ENCODE data around the gene ICA1L. TPM values are rescaled to one million over a fixed set of nuclear protein-coding genes. Genes with fewer than 3 reads are reported as not detected.
"Not testable (repeated sequence)": the region's sequence is repeated elsewhere in the genome, so short reads cannot be mapped to it uniquely, and the experiment has no call there.

ICA1L gene
- total and polyA plus RNA-seq, 2 experiments from 2014 or later = 8.3 to 17.3 TPM

GRCh38 chr2:202808754-202809153, 62.8 kb downstream of the ICA1L start:
- Histone ChIP-seq H3K27me3 (no peaks in the 10 kb centered on the region), H3K4me1 (ENCODE audit: low read depth) (no peaks in the 10 kb centered on the region)

GRCh38 chr2:202807431-202808138, 64.0 kb downstream of the ICA1L start:
- H3K9me3 ChIP-seq (ENCODE audit: low read depth); H3K4me1 ChIP-seq (ENCODE audit: low read depth); H3K4me3 ChIP-seq; H3K36me3 ChIP-seq; H3K27me3 ChIP-seq; H3K27ac ChIP-seq: not testable (repeated sequence)
- DNase-seq (ENCODE audit: low read depth in 1 of 2, low spot score in 1 of 2) = peak; percentile 6 to 88

More at GRCh38 chr2:202808754-202809153, 62.8 kb downstream of the ICA1L start:
- Histone ChIP-seq H3K27ac (no peak overlapping the region), H3K9me3 (ENCODE audit: low read depth) (no peaks in the 10 kb centered on the region), H3K36me3 (no peaks in the 10 kb centered on the region), H3K4me3 (no peak overlapping the region)
- no peak for DNase-seq (ENCODE audit: low read depth in 1 of 2, low spot score in 1 of 2)
- TF ChIP-seq CTCF (IDR thresholded peaks at IDR 0.05; ENCODE audit: low read depth, low read length) = no peak

- not testable (repeated sequence) for H3K27me3 ChIP-seq; H3K4me1 ChIP-seq (ENCODE audit: low read depth); H3K36me3 ChIP-seq; H3K4me3 ChIP-seq; H3K27ac ChIP-seq; H3K9me3 ChIP-seq (ENCODE audit: low read depth)
- DNase-seq (ENCODE audit: low read depth in 1 of 2, low spot score in 1 of 2) = peak in 1 of 2 donors; percentile 53
These were observed 65.7 kb downstream of the ICA1L start for GRCh38 chr2:202805911-202806310.

- H3K27me3 ChIP-seq = no peaks in the 10 kb centered on the region
- no peak overlapping the region for H3K27ac ChIP-seq
- no peaks in the 10 kb centered on the region for H3K9me3 ChIP-seq (ENCODE audit: low read depth)
- DNase-seq (ENCODE audit: low read depth in 1 of 2, low spot score in 1 of 2) = no peak
- H3K4me3 ChIP-seq = no peak overlapping the region
- no peak for TF ChIP-seq CTCF (IDR thresholded peaks at IDR 0.05; ENCODE audit: low read depth, low read length)
- H3K36me3 ChIP-seq = no peaks in the 10 kb centered on the region
- H3K4me1 ChIP-seq (ENCODE audit: low read depth) = no peaks in the 10 kb centered on the region
These were observed 73.6 kb downstream of the ICA1L start for GRCh38 chr2:202797944-202798343.

- Histone ChIP-seq H3K27me3 (no peaks in the 10 kb centered on the region), H3K4me3 (no peak overlapping the region), H3K36me3 (no peaks in the 10 kb centered on the region), H3K4me1 (ENCODE audit: low read depth) (no peaks in the 10 kb centered on the region), H3K27ac (peak overlapping the region; percentile 13), H3K9me3 (ENCODE audit: low read depth) (no peaks in the 10 kb centered on the region)
- no peak for TF ChIP-seq CTCF (IDR thresholded peaks at IDR 0.05; ENCODE audit: low read depth, low read length)
- no peak for DNase-seq (ENCODE audit: low read depth in 1 of 2, low spot score in 1 of 2)
These were observed 80.9 kb downstream of the ICA1L start for GRCh38 chr2:202790676-202791075.

- Histone ChIP-seq H3K27ac (no peak overlapping the region), H3K36me3 (peaks cover 3% of the 10 kb centered on the region)
- TF ChIP-seq CTCF (IDR thresholded peaks at IDR 0.05; ENCODE audit: low read depth, low read length) = no peak
These were observed 84.7 kb downstream of the ICA1L start for GRCh38 chr2:202786842-202787241.

More at GRCh38 chr2:202786842-202787241, 84.7 kb downstream of the ICA1L start:
- no peaks in the 10 kb centered on the region for H3K9me3 ChIP-seq (ENCODE audit: low read depth)
- no peaks in the 10 kb centered on the region for H3K27me3 ChIP-seq
- DNase-seq (ENCODE audit: low read depth in 1 of 2, low spot score in 1 of 2) = no peak
- no peak overlapping the region for H3K4me3 ChIP-seq
- H3K4me1 ChIP-seq (ENCODE audit: low read depth) = no peaks in the 10 kb centered on the region

Measured in cardiac muscle cell (in vitro differentiated cells and primary cell).